HEK293T (cell line): ENCODE measurements around the gene PERM1.
"Not testable (repeated sequence)": the region's sequence is repeated elsewhere in the genome, so short reads cannot be mapped to it uniquely, and the experiment has no call there.

Source experiments
- CTCF ChIA-PET: fragments of 350-600 bp; formaldehyde crosslinking; extraction: SDS; loops from one replicate; lab custom pipeline; 2021; ENCODE audit warnings: antibody characterized with exemption, inconsistent platforms; lab: Yijun Ruan, JAX
- POLR2A ChIA-PET: fragments of 350-600 bp; formaldehyde crosslinking; extraction: SDS; loops from one replicate; lab custom pipeline; 2020; ENCODE audit warnings: antibody characterized with exemption, inconsistent platforms; lab: Yijun Ruan, JAX
- DNase-seq: peaks from one replicate; pipeline ENCODE4 v3.0.0; 2012; ENCODE audit warnings: mixed read lengths; ENCODE audit errors: extremely low spot score
- ARNT ChIP-seq: fragments of 450-650 bp; IDR thresholded peaks from 2 replicates; pipeline ENCODE4 v1.6.1; 2017; ENCODE audit warnings: mild to moderate bottlenecking
- BHLHE40 ChIP-seq: fragments of 450-650 bp; IDR thresholded peaks from 2 replicates; pipeline ENCODE4 v1.6.1; 2016; ENCODE audit warnings: mild to moderate bottlenecking, moderate library complexity, borderline replicate concordance
- CTBP1 ChIP-seq: fragments of 450-650 bp; IDR thresholded peaks from 2 replicates; pipeline ENCODE4 v1.6.1; 2016; ENCODE audit warnings: borderline replicate concordance
- ELF4 ChIP-seq: fragments of 450-650 bp; IDR thresholded peaks from 2 replicates; pipeline ENCODE4 v1.6.1; 2017; ENCODE audit warnings: antibody characterized with exemption
- FOXA1 ChIP-seq: fragments of 450-650 bp; IDR thresholded peaks from 2 replicates; pipeline ENCODE4 v1.6.1; 2016; ENCODE audit warnings: mild to moderate bottlenecking
- FOXK2 ChIP-seq: fragments of 450-650 bp; IDR thresholded peaks from 2 replicates; pipeline ENCODE4 v1.6.1; 2016; ENCODE audit warnings: mild to moderate bottlenecking
- FOXM1 ChIP-seq: fragments of 450-650 bp; IDR thresholded peaks from 2 replicates; pipeline ENCODE4 v1.6.1; 2017; ENCODE audit warnings: mild to moderate bottlenecking, borderline replicate concordance
- HDGF ChIP-seq: fragments of 450-650 bp; IDR thresholded peaks from 2 replicates; pipeline ENCODE4 v1.6.1; 2017; ENCODE audit warnings: antibody characterized with exemption, borderline replicate concordance
- L3MBTL2 ChIP-seq: fragments of 450-650 bp; conservative IDR thresholded peaks from 2 replicates; pipeline ENCODE4 v1.6.1; 2016; ENCODE audit warnings: mild to moderate bottlenecking
- LEF1 ChIP-seq: fragments of 450-650 bp; IDR thresholded peaks from 2 replicates; pipeline ENCODE4 v1.6.1; 2017; ENCODE audit warnings: mild to moderate bottlenecking, borderline replicate concordance
- NFRKB ChIP-seq: fragments of 450-650 bp; IDR thresholded peaks from 2 replicates; pipeline ENCODE4 v1.6.1; 2016; ENCODE audit warnings: mild to moderate bottlenecking, moderate library complexity
- SP1 ChIP-seq: fragments of 450-650 bp; IDR thresholded peaks from 2 replicates; pipeline ENCODE4 v1.6.1; 2017
- TARDBP ChIP-seq: fragments of 450-650 bp; IDR thresholded peaks from 2 replicates; pipeline ENCODE4 v1.6.1; 2016
- ZNF384 ChIP-seq: fragments of 450-650 bp; IDR thresholded peaks from 2 replicates; pipeline ENCODE4 v1.6.1; 2016
- TF ChIP-seq, protein P1 (sequence below): fragments of 450-650 bp; IDR thresholded peaks from 2 replicates; pipeline ENCODE4 v1.6.1; 2016

PERM1 gene

DNA sequence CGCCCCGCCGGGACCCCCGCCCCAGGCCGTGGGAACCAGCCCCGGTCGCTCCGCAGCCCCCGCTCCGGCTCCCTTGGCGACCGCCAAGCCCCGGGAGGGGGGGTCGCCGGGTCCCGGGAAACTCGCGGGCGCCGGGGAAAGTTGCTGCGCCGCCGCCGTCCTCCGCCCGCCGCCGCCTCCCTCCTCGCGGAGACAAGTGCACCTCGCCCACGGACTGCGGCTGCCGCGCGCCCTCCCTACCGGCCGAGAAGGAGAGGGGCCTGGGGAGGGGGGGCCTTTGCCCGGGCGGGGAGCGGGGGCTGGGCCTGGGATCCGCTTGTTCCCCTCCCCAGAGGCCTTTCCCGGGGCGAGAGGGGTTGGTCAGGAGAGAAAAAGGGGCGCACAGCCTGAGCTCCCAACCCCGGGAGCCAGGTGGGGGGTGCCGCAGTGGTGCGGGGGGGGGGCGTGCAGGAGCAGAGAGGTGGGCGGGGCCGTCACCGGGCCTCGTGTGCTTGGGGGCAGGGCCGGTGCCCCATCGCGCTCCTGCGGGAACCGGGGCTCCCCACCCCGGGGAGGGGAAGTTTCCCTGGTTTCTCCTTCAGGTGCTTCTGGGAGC lies 38.6 kb upstream of the PERM1 start:
- no peak for DNase-seq
- ChIA-PET CTCF (no interaction called here), POLR2A (no interaction called here)
- TF ChIP-seq, protein P1, sequence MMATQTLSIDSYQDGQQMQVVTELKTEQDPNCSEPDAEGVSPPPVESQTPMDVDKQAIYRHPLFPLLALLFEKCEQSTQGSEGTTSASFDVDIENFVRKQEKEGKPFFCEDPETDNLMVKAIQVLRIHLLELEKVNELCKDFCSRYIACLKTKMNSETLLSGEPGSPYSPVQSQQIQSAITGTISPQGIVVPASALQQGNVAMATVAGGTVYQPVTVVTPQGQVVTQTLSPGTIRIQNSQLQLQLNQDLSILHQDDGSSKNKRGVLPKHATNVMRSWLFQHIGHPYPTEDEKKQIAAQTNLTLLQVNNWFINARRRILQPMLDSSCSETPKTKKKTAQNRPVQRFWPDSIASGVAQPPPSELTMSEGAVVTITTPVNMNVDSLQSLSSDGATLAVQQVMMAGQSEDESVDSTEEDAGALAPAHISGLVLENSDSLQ = no peak
- no peak for TF ChIP-seq ARNT
- TF ChIP-seq TARDBP = no peak
- TF ChIP-seq L3MBTL2 = no peak
- TF ChIP-seq FOXK2 = no peak
- no peak for TF ChIP-seq BHLHE40
- no peak for TF ChIP-seq SP1
- TF ChIP-seq FOXM1 = no peak

DNA sequence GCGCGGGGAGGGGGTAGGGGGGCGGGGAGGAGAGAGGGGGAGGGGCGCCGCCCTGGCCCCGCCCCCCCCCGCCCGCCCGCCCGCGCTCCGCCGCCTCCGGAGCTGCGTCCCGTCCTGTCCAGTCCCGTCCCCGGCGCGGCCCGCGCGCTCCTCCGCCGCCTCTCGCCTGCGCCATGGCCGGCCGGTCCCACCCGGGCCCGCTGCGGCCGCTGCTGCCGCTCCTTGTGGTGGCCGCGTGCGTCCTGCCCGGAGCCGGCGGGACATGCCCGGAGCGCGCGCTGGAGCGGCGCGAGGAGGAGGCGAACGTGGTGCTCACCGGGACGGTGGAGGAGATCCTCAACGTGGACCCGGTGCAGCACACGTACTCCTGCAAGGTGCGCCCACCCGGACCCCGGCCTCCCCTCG lies 38.1 kb upstream of the PERM1 start, which contains the start of gene AGRN:
TSS of gene AGRN (plus strand) at position 121 of the 405 bp plus-strand sequence. CDS start at position 174, 53 bp downstream.
- ChIA-PET CTCF (interaction anchor here (1.0 kb wide), 1 partner anchor 44 kb away, joined by 6 read pairs; no protein-coding TSS in a partner anchor), POLR2A (interaction anchor here (1.0 to 1.4 kb wide), 4 partner anchors 13 to 37 kb away, joined by 3 to 6 read pairs (median 4); partner anchors contain the start of gene HES4)
- peak; percentile 72 for DNase-seq
- TF ChIP-seq FOXA1 (no peak), ARNT (no peak), FOXK2 (no peak), BHLHE40 (no peak), LEF1 (no peak), TARDBP (no peak), ZNF384 (no peak), NFRKB (no peak), SP1 (no peak), FOXM1 (no peak), CTBP1 (no peak), L3MBTL2 (no peak), ELF4 (no peak)

DNA sequence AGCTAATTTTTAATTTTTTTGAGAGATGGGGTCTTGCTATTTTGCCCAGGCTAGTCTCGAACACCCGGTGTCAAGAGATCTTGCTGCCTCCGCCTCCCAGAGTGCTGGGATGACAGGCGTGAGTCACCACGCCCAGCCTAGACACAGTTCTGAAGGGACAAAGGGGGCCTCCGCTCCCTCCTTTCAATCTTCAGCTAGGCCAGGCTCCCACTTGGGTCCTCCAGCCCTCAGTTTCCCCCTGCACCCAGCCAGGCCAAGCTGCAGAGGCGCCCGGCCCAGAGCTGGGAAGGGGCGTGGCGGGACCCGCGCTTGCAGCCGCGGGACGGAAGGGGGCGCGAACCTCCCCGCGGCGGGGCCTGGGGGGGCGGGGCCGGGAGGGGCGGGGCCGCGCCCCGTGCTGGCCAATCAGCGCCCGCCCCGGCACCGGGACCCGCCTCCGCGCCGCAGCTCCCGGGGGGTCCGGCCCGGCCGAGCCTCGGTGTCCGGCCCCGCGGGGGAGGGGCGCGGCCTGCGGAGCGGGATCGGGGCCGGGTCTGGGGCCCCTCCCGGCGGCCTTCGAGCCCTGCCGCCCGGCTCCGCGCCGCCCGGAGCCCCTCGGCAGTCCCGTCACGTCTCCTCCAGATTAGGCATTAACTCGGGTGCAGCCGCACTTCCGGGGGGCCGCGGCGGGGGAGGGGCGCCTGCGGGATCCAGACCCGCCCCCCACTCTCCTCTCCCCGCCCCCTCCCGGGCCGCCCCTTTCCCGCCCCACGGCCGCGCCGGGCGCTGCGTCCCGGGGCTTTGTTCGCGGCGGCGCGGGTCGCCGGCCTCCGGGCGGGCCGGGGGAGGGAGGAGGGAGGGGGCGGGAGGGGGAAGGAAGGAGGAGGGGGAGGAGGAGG lies 37.5 kb upstream of the PERM1 start:
- ChIA-PET POLR2A (interaction anchor here (1.0 to 1.4 kb wide), 5 partner anchors 12 to 38 kb away, joined by 3 to 6 read pairs (median 4); partner anchors contain the start of gene HES4), CTCF (interaction anchor here (0.7 to 1.0 kb wide), 2 partner anchors 39 to 45 kb away, joined by 4 to 6 read pairs; no protein-coding TSS in a partner anchor)
- TF ChIP-seq FOXM1 = peak; percentile 29; the same call in 1 of the 2 replicates
- TF ChIP-seq FOXK2 = no peak
- peak; percentile 93 for DNase-seq

DNA sequence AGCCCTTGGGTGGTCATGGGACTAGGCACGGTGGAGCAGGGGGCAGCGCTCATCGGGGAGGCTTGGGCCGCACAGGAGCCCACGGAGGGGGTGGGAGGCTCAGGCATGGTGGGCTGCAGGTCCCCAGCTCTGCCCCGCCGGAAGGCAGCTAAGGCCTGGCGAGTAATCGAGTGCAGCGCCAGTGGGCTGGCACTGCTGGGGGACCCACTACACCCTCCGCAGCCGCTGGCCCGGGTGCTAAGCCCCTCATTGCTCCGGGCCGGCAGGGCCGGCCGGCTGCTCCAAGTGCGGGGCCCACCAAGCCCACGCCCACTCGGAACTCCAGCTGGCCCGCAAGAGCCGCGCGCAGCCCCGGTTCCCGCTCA lies 36.4 kb upstream of the PERM1 start:
- ChIA-PET CTCF (interaction anchor here (1.3 to 1.9 kb wide), 2 partner anchors 45 to 46 kb away, joined by 3 to 5 read pairs; no protein-coding TSS in a partner anchor), POLR2A (interaction anchor here (1.4 kb wide), 1 partner anchor 17 kb away, joined by 5 read pairs; no protein-coding TSS in a partner anchor)

DNA sequence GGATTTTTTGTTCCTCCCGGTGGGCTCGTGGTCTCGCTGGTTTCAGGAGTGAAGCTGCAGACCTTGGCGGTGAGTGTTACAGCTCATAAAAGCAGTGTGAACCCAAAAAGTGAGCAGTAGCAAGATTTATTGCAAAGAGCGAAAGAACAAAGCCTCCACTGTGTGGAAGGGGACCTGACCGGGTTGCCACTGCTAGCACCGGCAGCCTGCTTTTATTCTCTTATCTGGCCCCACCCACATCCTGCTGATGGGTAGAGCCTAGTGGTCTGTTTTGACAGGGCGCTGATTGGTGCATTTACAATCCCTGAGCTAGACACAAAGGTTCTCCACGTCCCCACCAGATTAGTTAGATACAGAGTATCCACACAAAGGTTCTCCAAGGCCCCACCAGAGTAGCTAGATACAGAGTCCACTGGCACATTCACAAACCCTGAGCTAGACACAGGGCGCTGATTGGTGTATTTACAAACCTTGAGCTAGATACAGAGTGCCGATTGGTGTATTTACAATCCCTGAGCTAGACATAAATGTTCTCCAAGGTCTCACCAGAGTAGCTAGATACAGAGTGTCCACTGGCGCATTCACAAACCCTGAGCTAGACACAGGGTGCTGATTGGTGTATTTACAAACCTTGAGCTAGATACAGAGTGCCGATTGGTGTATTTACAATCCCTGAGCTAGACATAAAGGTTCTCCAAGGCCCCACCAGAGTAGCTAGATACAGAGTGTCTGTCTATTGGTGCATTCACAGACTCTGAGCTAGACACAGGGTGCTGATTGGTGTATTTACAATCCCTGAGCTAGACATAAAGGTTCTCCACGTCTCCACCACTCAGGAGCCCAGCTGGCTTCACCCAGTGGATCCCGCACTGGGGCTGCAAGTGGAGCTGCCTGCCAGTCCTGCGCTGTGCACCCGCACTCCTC lies 35.8 kb upstream of the PERM1 start:
- DNase-seq, POLR2A ChIA-PET: not testable (repeated sequence)
- CTCF ChIA-PET = interaction anchor here (1.0 to 1.9 kb wide), 3 partner anchors 41 to 47 kb away, joined by 3 to 5 read pairs (median 4); no protein-coding TSS in a partner anchor

More for the DNA sequence above, 36.4 kb upstream of the PERM1 start:
- DNase-seq = not testable (repeated sequence)

DNA sequence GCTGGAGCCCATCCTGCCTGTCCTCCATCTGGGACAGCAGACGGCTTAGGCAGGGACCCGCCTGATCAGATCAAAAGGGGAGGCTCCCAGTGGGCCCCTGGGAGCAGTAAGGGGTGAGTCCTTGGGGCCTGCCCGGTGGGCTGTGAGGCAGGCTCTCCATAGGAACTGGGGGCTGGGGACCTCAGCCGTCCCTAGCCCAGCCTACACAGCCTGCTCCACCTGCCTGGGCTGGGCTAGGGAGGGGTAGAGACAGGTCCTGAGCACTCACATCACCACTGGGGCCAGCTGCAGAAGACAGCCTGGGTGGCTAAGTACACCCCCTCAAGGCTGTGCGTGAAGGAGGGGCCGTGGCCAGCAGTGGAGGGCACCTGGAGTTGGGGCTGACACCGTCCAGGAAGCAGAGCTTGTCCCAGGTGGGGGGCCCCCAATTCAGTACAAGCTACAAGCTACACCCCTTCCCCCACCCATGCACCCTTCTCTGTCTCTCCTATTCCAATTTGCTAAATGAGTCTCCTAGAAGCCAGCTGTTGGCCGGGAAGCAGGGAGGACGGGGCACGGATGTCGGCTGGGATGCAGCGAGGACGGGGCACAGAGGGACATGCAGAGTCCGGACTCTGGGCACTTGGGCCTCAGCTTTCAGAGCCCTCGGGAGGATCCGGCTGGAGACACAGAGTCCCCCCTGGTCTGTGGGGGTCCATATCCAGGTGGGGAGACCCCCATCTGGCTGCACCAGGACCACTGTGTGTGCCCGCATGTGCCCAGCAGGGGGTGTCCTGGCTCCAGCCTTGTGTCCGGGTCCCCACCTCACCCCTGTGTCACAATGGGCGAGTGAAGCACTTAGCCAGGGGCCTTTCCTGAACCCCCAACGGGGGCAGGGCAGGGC lies 33.1 kb upstream of the PERM1 start:
- DNase-seq = no peak
- ChIA-PET POLR2A (interaction anchor here (0.7 to 1.5 kb wide), 2 partner anchors 14 to 16 kb away, joined by 3 to 7 read pairs; partner anchors contain the start of gene HES4), CTCF (interaction anchor here (0.6 to 1.1 kb wide), 2 partner anchors 13 to 26 kb away, joined by 4 to 5 read pairs; no protein-coding TSS in a partner anchor)
- no peak for TF ChIP-seq HDGF
- TF ChIP-seq LEF1 = no peak
